OCI-LY3 (cell line): Measurements from ENCODE around the gene YTHDC1.

Source experiments
- H2AFZ ChIP-seq: fragments of 200-600, 300-600 bp; shearing (Covaris generic); 2 replicates; pipeline ENCODE4 v1.6.0; 2014; ENCODE audit warnings: antibody characterized with exemption, low read depth, low read length
- H3K27ac ChIP-seq: fragments of 200-600, 300-600 bp; sonication (generic); 2 replicates; pipeline ENCODE4 v1.5.1; 2014; ENCODE audit warnings: mild to moderate bottlenecking, low read length, moderate library complexity, mixed read lengths
- H3K27me3 ChIP-seq: fragments of 200-600, 300-600 bp; sonication (generic); 2 replicates; pipeline ENCODE4 v1.6.1; 2014; ENCODE audit warnings: low read depth, low read length, mixed read lengths
- H3K36me3 ChIP-seq: fragments of 200-600, 300-600 bp; sonication (generic); replicated peaks from 2 replicates; pipeline ENCODE3; 2014; ENCODE audit warnings: low read depth, low read length, mixed read lengths
- H3K4me1 ChIP-seq: fragments of 300-600, 200-600 bp; sonication (generic); 2 replicates; pipeline ENCODE4 v1.6.1; 2014; ENCODE audit warnings: low read length, mixed read lengths
- H3K4me2 ChIP-seq: fragments of 200-600, 300-600 bp; sonication (generic); 2 replicates; pipeline ENCODE4 v1.6.1; 2014; ENCODE audit warnings: low read length, mixed read lengths
- H3K4me3 ChIP-seq: fragments of 300-600, 200-600 bp; sonication (generic); 2 replicates; pipeline ENCODE4 v1.5.1; 2014; ENCODE audit warnings: antibody characterized with exemption, mild to moderate bottlenecking, low read length, moderate library complexity
- H3K79me2 ChIP-seq: fragments of 300-600, 200-600 bp; shearing (Covaris generic); 2 replicates; pipeline ENCODE4 v1.6.1; 2014; ENCODE audit warnings: mild to moderate bottlenecking, low read length, mixed read lengths
- H3K9ac ChIP-seq: fragments of 300-600, 200-600 bp; shearing (Covaris generic); 2 replicates; pipeline ENCODE4 v1.6.0; 2014; ENCODE audit warnings: mild to moderate bottlenecking, low read length, moderate library complexity
- H3K9me3 ChIP-seq: fragments of 200-600, 300-600 bp; shearing (Covaris generic); 2 replicates; pipeline ENCODE4 v1.6.1; 2014; ENCODE audit warnings: low read length, mixed read lengths; ENCODE audit not compliant: insufficient read depth
- H4K20me1 ChIP-seq: fragments of 200-600, 300-600 bp; sonication (generic); 2 replicates; pipeline ENCODE4 v1.6.1; 2016; ENCODE audit warnings: low read length, mixed read lengths; ENCODE audit not compliant: insufficient read depth
- CTCF ChIP-seq: fragments of 200-600, 300-600 bp; sonication (generic); IDR thresholded peaks from 2 replicates; pipeline ENCODE4 v1.5.1; 2014; ENCODE audit warnings: antibody characterized with exemption, low read length, low read depth
- EZH2phosphoT487 ChIP-seq: fragments of 200-600 bp; shearing (Covaris generic); IDR thresholded peaks from 2 replicates; pipeline ENCODE4 v1.6.1; 2018; ENCODE audit warnings: antibody characterized with exemption, mixed run types, low read depth

Gene YTHDC1

GRCh38 chr4:68277627-68278026 is 72.3 kb downstream of the YTHDC1 start:
- H3K27ac ChIP-seq, result no peak overlapping the region
- H4K20me1 ChIP-seq, result no peaks in the 10 kb centered on the region
- no peak overlapping the region for H2AFZ ChIP-seq
- H3K79me2 ChIP-seq, result no peaks in the 10 kb centered on the region
- H3K4me1 ChIP-seq, result peaks cover 10% of the 10 kb centered on the region
- no peak overlapping the region for H3K4me3 ChIP-seq
- H3K9ac ChIP-seq, result no peak overlapping the region
- H3K36me3 ChIP-seq, result no peaks in the 10 kb centered on the region
- TF ChIP-seq EZH2phosphoT487, result no peak
- TF ChIP-seq CTCF, result no peak
- no peaks in the 10 kb centered on the region for H3K27me3 ChIP-seq
- no peaks in the 10 kb centered on the region for H3K9me3 ChIP-seq
- no peak overlapping the region for H3K4me2 ChIP-seq

- Histone ChIP-seq H3K9me3 (0 out of 2 replicates have a peak, but pooled peaks cover 4% of the 10 kb centered on the region), H3K4me3 (peak overlapping the region; percentile 75), H3K27ac (no peak overlapping the region), H4K20me1 (no peaks in the 10 kb centered on the region), H3K79me2 (no peaks in the 10 kb centered on the region), H3K9ac (peak overlapping the region; percentile 8; the same call in 1 of the 2 replicates), H2AFZ (no peak overlapping the region), H3K4me1 (peaks cover 13% of the 10 kb centered on the region), H3K27me3 (no peaks in the 10 kb centered on the region), H3K4me2 (peak overlapping the region; percentile 76), H3K36me3 (no peaks in the 10 kb centered on the region)
- TF ChIP-seq EZH2phosphoT487, result no peak
- no peak for TF ChIP-seq CTCF
Observed at GRCh38 chr4:68272860-68273259, 77.0 kb downstream of the YTHDC1 start.

- peak overlapping the region; percentile 37; the same call in 1 of the 2 replicates for H3K9ac ChIP-seq
- peak overlapping the region; percentile 46; the same call in 1 of the 2 replicates for H2AFZ ChIP-seq
- peak overlapping the region; percentile 75 for H3K4me3 ChIP-seq
- H4K20me1 ChIP-seq, result no peaks in the 10 kb centered on the region
- peak overlapping the region; percentile 76 for H3K4me2 ChIP-seq
- peaks cover 13% of the 10 kb centered on the region for H3K4me1 ChIP-seq
- no peaks in the 10 kb centered on the region for H3K36me3 ChIP-seq
- no peak overlapping the region for H3K27ac ChIP-seq
- H3K27me3 ChIP-seq, result no peaks in the 10 kb centered on the region
- no peaks in the 10 kb centered on the region for H3K79me2 ChIP-seq
- no peak for TF ChIP-seq EZH2phosphoT487
- TF ChIP-seq CTCF, result no peak
- H3K9me3 ChIP-seq, result 0 out of 2 replicates have a peak, but pooled peaks cover 5% of the 10 kb centered on the region
Observed at GRCh38 chr4:68272380-68272779, 77.5 kb downstream of the YTHDC1 start.

DNA sequence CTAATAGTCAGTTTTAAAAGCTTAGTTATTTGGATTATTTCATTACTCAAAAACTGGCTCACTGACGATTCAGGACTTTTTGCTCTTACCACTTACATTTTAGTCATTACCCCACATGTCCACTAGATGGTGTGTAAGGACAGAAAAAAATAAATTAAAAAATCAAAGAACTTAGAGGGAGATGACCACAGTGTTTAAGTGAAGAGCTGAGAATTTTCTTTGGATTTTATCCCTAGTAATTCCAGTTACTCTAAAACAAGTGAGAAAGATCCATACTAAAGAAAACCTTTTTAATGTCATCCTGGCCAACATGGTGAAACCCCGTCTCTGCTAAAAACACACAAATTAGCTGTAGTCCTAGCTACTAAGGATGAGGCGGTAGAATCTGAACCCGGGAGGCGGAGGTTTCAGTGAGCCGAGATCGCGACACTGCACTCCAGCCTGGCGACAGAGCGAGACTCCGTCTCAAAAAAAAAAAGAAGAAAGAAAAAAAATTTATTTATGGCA is 78.0 kb downstream of the YTHDC1 start:
- H3K4me3 ChIP-seq, result peak overlapping the region; percentile 75
- peak overlapping the region; percentile 37; the same call in 1 of the 2 replicates for H3K9ac ChIP-seq
- 0 out of 2 replicates have a peak, but pooled peaks cover 5% of the 10 kb centered on the region for H3K9me3 ChIP-seq
- H3K36me3 ChIP-seq, result no peaks in the 10 kb centered on the region
- H3K79me2 ChIP-seq, result no peaks in the 10 kb centered on the region
- H3K27me3 ChIP-seq, result no peaks in the 10 kb centered on the region
- TF ChIP-seq CTCF (peak; percentile 72), EZH2phosphoT487 (no peak)
- peak overlapping the region; percentile 46; the same call in 1 of the 2 replicates for H2AFZ ChIP-seq
- peak overlapping the region; percentile 76 for H3K4me2 ChIP-seq
- peaks cover 13% of the 10 kb centered on the region for H3K4me1 ChIP-seq
- no peaks in the 10 kb centered on the region for H4K20me1 ChIP-seq
- no peak overlapping the region for H3K27ac ChIP-seq
